NCI-H82 treated with DMSO at 0.1 percent for 48 hours (cell line): ENCODE results near the gene SMPDL3A.

Experiments
- DNase-seq: peaks from one replicate; lab custom pipeline; 2025; ENCODE audit not compliant: unreplicated experiment; lab: John Stamatoyannopoulos, UW

Gene SMPDL3A

GRCh38 chr6:122853259-122853995 is 64.4 kb downstream of the SMPDL3A start:
- DNase-seq: no peak
